ENCODE data around the gene PEX11G. TPM values are rescaled to one million over a fixed set of nuclear protein-coding genes. Genes with fewer than 3 reads are reported as not detected.

The PEX11G gene
- total and polyA plus RNA-seq, 10 of the 15 experiments (the other 5 are each of a cell fraction or from before 2014, with no cell fraction given), result 0.05 to 1.8 (median 0.73) TPM; not detected in 1

DNA sequence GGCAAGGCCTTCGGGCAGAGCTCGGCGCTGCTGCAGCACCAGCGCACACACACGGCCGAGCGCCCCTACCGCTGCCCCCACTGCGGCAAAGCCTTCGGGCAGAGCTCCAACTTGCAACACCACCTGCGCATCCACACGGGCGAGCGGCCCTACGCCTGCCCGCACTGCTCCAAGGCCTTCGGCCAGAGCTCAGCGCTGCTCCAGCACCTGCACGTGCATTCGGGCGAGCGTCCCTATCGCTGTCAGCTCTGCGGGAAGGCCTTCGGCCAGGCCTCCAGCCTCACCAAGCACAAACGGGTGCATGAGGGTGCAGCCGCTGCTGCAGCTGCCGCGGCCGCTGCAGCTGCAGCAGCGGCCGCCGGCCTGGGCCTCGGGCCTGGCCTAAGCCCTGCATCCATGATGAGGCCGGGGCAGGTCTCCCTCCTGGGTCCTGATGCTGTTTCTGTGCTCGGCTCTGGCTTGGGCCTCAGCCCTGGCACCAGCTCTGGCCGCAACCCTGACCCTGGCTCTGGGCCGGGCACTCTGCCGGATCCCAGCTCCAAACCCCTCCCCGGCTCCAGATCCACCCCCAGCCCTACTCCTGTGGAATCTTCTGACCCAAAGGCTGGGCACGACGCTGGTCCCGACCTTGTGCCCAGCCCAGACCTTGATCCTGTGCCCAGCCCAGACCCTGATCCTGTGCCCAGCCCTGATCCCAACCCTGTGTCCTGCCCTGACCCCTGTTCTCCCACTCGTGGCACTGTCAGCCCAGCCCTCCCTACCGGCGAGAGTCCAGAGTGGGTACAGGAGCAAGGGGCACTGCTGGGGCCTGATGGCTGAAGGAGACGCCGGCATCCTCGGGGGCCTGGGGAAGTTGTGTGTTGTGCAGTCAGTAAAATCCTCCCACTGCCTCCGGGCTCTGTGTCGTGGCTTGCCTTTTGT lies 31.6 kb upstream of the PEX11G start:
- Histone ChIP-seq H4K20me1 (ENCODE audit: control insufficient read depth, insufficient read depth) (no peaks in the 10 kb centered on the region), H2AFZ (ENCODE audit: control insufficient read depth, low read depth, low read length) (no peak overlapping the region), H3K4me2 (ENCODE audit: control insufficient read depth, insufficient read depth) (no peak overlapping the region), H3K9ac (ENCODE audit: control insufficient read depth, insufficient read depth, low read length) (no peak overlapping the region), H3K4me3 (no peak overlapping the region), H3K27me3 (replicated peaks in 1 of 2; ENCODE audit: control insufficient read depth in 2 of 2, insufficient read depth in 2 of 2, low read length in 1 of 2) (peaks cover 2 to 3% of the 10 kb centered on the region in 2 experiments; a peak in 2 of 4 replicates), H3K79me2 (ENCODE audit: control insufficient read depth, insufficient read depth, low read length) (no peaks in the 10 kb centered on the region), H3K9me3 (replicated peaks; ENCODE audit: control insufficient read depth, insufficient read depth, low read length) (no peaks in the 10 kb centered on the region), H3K36me3 (ENCODE audit: control insufficient read depth in 2 of 2, insufficient read depth in 2 of 2, low read length in 1 of 2) (no peaks in the 10 kb centered on the region), H3K4me1 (ENCODE audit: control insufficient read depth, insufficient read depth, low read length) (peaks cover 4% of the 10 kb centered on the region; the same call in 1 of the 2 replicates), H3K27ac (ENCODE audit: control insufficient read depth, insufficient read depth) (no peak overlapping the region)
- in situ Hi-C loops (cut with MboI), result no loop called here
- BruUV-seq (replicated peaks), result no TSS peak
- WGBS (ENCODE audit: insufficient coverage, insufficient replicate concordance, low lambda C conversion rate, missing lambda C conversion rate), result 72% methylated on average over 47 of the region's 51 CpGs
- RAD21 ChIA-PET (ENCODE audit: unreplicated experiment), result no interaction called here
- DNase-seq (ENCODE audit: low read depth, low spot score) (no peak), FAIRE-seq (no peak), ATAC-seq (no peak)
- CTCF ChIA-PET, result interaction anchor here (2.4 kb wide), 1 partner anchor 48 kb away, joined by 6 read pairs; no protein-coding TSS in a partner anchor
- SMC1A ChIA-PET (ENCODE audit: uncharacterized antibody, unreplicated experiment), result no interaction called here
- intact Hi-C loops (cut with micrococcal nuclease; ENCODE audit: unreplicated experiment), result no loop called here
- POLR2A ChIA-PET, result interaction anchor here (0.7 to 3.2 kb wide), 2 partner anchors 14 to 209 kb away, joined by 4 to 28 read pairs; partner anchors contain the start of gene PNPLA6
- TF ChIP-seq STAT3 (IDR thresholded peaks at IDR 0.05; ENCODE audit: low read depth, low read length) (no peak), NFXL1 (IDR thresholded peaks at IDR 0.05; ENCODE audit: borderline replicate concordance) (no peak), PML (IDR thresholded peaks at IDR 0.05; ENCODE audit: low read length) (no peak), KAT2A (conservative IDR thresholded peaks at IDR 0.05; ENCODE audit: control insufficient read depth, low read depth, low read length) (no peak), BRCA1 (IDR thresholded peaks at IDR 0.05; ENCODE audit: low read depth, low read length) (no peak), MEF2B (IDR thresholded peaks at IDR 0.05; ENCODE audit: partially characterized antibody, poor library complexity, severe bottlenecking) (no peak), MXI1 (IDR thresholded peaks at IDR 0.05; ENCODE audit: low read depth, low read length) (no peak), ASH2L (IDR thresholded peaks at IDR 0.05; ENCODE audit: borderline replicate concordance, low read depth) (no peak), POLR2AphosphoS5 (IDR thresholded peaks at IDR 0.05; ENCODE audit: low read length) (no peak), SREBF2 (IDR thresholded peaks at IDR 0.05; ENCODE audit: low read length) (no peak), BACH1 (IDR thresholded peaks at IDR 0.05; ENCODE audit: borderline replicate concordance) (no peak), TCF12 (IDR thresholded peaks at IDR 0.05; ENCODE audit: low read depth, low read length) (no peak), PAX8 (IDR thresholded peaks at IDR 0.05) (no peak), KDM1A (IDR thresholded peaks at IDR 0.05; ENCODE audit: borderline replicate concordance) (no peak)
- TF ChIP-seq, protein P1, sequence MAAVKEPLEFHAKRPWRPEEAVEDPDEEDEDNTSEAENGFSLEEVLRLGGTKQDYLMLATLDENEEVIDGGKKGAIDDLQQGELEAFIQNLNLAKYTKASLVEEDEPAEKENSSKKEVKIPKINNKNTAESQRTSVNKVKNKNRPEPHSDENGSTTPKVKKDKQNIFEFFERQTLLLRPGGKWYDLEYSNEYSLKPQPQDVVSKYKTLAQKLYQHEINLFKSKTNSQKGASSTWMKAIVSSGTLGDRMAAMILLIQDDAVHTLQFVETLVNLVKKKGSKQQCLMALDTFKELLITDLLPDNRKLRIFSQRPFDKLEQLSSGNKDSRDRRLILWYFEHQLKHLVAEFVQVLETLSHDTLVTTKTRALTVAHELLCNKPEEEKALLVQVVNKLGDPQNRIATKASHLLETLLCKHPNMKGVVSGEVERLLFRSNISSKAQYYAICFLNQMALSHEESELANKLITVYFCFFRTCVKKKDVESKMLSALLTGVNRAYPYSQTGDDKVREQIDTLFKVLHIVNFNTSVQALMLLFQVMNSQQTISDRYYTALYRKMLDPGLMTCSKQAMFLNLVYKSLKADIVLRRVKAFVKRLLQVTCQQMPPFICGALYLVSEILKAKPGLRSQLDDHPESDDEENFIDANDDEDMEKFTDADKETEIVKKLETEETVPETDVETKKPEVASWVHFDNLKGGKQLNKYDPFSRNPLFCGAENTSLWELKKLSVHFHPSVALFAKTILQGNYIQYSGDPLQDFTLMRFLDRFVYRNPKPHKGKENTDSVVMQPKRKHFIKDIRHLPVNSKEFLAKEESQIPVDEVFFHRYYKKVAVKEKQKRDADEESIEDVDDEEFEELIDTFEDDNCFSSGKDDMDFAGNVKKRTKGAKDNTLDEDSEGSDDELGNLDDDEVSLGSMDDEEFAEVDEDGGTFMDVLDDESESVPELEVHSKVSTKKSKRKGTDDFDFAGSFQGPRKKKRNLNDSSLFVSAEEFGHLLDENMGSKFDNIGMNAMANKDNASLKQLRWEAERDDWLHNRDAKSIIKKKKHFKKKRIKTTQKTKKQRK (IDR thresholded peaks at IDR 0.05; ENCODE audit: low read depth, low read length), result no peak
- TF ChIP-seq, protein P2, sequence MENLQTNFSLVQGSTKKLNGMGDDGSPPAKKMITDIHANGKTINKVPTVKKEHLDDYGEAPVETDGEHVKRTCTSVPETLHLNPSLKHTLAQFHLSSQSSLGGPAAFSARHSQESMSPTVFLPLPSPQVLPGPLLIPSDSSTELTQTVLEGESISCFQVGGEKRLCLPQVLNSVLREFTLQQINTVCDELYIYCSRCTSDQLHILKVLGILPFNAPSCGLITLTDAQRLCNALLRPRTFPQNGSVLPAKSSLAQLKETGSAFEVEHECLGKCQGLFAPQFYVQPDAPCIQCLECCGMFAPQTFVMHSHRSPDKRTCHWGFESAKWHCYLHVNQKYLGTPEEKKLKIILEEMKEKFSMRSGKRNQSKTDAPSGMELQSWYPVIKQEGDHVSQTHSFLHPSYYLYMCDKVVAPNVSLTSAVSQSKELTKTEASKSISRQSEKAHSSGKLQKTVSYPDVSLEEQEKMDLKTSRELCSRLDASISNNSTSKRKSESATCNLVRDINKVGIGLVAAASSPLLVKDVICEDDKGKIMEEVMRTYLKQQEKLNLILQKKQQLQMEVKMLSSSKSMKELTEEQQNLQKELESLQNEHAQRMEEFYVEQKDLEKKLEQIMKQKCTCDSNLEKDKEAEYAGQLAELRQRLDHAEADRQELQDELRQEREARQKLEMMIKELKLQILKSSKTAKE (IDR thresholded peaks at IDR 0.05; ENCODE audit: low read depth, poor library complexity, severe bottlenecking), result no peak
- TF ChIP-seq, protein P3, sequence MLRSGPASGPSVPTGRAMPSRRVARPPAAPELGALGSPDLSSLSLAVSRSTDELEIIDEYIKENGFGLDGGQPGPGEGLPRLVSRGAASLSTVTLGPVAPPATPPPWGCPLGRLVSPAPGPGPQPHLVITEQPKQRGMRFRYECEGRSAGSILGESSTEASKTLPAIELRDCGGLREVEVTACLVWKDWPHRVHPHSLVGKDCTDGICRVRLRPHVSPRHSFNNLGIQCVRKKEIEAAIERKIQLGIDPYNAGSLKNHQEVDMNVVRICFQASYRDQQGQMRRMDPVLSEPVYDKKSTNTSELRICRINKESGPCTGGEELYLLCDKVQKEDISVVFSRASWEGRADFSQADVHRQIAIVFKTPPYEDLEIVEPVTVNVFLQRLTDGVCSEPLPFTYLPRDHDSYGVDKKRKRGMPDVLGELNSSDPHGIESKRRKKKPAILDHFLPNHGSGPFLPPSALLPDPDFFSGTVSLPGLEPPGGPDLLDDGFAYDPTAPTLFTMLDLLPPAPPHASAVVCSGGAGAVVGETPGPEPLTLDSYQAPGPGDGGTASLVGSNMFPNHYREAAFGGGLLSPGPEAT (IDR thresholded peaks at IDR 0.05; ENCODE audit: low read depth), result no peak

Measured in GM12878 (cell line).